HEK293 (cell line): ENCODE results near the gene CIB1.
A peak's percentile ranks its signal among the peaks of the same experiment; 100 is the strongest.

Experiments used
- CTCF ChIA-PET: fragments of 350-600 bp; formaldehyde crosslinking; extraction: SDS; loops from one replicate; lab custom pipeline; 2021; ENCODE audit warnings: antibody characterized with exemption; lab: Yijun Ruan, JAX
- POLR2A ChIA-PET: fragments of 300-600 bp; formaldehyde crosslinking; extraction: SDS; loops from one replicate; lab custom pipeline; 2020; ENCODE audit warnings: antibody characterized with exemption, inconsistent platforms; lab: Yijun Ruan, JAX
- H3K27ac ChIP-seq: fragments of 200-500 bp; sonication (Bioruptor generic); 2 replicates; pipeline ENCODE4 v1.5.1; 2014; ENCODE audit warnings: low read depth, low read length, control low read depth, inconsistent platforms; ENCODE audit errors: extremely low read depth
- H3K36me3 ChIP-seq, 2 experiments: fragments of 200-500 bp in 1 of 2; sonication (Bioruptor generic) in 1 of 2; 1 replicate in 1 of 2; 2 replicates in 1 of 2; pipeline ENCODE4 v1.5.1; 2014 to 2017; ENCODE audit warnings: inconsistent platforms in 2 of 2, low read length in 2 of 2; ENCODE audit not compliant: control insufficient read depth in 2 of 2, insufficient read depth in 1 of 2
- H3K4me1 ChIP-seq: fragments of 200-500 bp; sonication (Bioruptor generic); 2 replicates; pipeline ENCODE4 v1.5.1; 2014; ENCODE audit warnings: mild to moderate bottlenecking, low read length, inconsistent platforms; ENCODE audit not compliant: control insufficient read depth, insufficient read depth
- H3K4me3 ChIP-seq: 2 replicates; pipeline ENCODE4 v1.5.1; 2011; ENCODE audit warnings: low read depth, mild to moderate bottlenecking, control low read depth, low read length, moderate library complexity
- H3K9me3 ChIP-seq: fragments of 200-500 bp; sonication (Bioruptor generic); 2 replicates; pipeline ENCODE4 v1.5.1; 2014; ENCODE audit warnings: low read depth, low read length, inconsistent platforms; ENCODE audit not compliant: control insufficient read depth, insufficient read depth
- ZNF335 ChIP-seq: fragments of 450-650 bp; formaldehyde crosslinking; conservative IDR thresholded peaks from 2 replicates; pipeline ENCODE4 v1.5.1; 2016; ENCODE audit warnings: missing biosample characterization, missing genetic modification characterization
- ZNF394 ChIP-seq: fragments of 450-650 bp; formaldehyde crosslinking; IDR thresholded peaks from 2 replicates; pipeline ENCODE4 v1.5.1; 2016; ENCODE audit warnings: missing biosample characterization, missing genetic modification characterization, mild to moderate bottlenecking, moderate library complexity, borderline replicate concordance
- ZNF433 ChIP-seq: fragments of 450-650 bp; formaldehyde crosslinking; IDR thresholded peaks from 2 replicates; pipeline ENCODE4 v1.5.1; 2016; ENCODE audit warnings: missing biosample characterization, missing genetic modification characterization, low read depth
- ZNF549 ChIP-seq: fragments of 450-650 bp; IDR thresholded peaks from 2 replicates; pipeline ENCODE4 v1.5.1; 2018; ENCODE audit warnings: missing biosample characterization, missing genetic modification characterization, mild to moderate bottlenecking, inconsistent platforms, moderate library complexity
- ZNF600 ChIP-seq: fragments of 450-650 bp; formaldehyde crosslinking; IDR thresholded peaks from 2 replicates; pipeline ENCODE4 v1.5.1; 2016; ENCODE audit warnings: missing biosample characterization, missing genetic modification characterization
- ZNF664 ChIP-seq: fragments of 450-650 bp; formaldehyde crosslinking; IDR thresholded peaks from 2 replicates; pipeline ENCODE4 v1.5.1; 2016; ENCODE audit warnings: missing biosample characterization, missing genetic modification characterization
- ZNF785 ChIP-seq: fragments of 450-650 bp; formaldehyde crosslinking; IDR thresholded peaks from 2 replicates; pipeline ENCODE4 v1.5.1; 2016; ENCODE audit warnings: missing biosample characterization, missing genetic modification characterization

Gene CIB1

DNA sequence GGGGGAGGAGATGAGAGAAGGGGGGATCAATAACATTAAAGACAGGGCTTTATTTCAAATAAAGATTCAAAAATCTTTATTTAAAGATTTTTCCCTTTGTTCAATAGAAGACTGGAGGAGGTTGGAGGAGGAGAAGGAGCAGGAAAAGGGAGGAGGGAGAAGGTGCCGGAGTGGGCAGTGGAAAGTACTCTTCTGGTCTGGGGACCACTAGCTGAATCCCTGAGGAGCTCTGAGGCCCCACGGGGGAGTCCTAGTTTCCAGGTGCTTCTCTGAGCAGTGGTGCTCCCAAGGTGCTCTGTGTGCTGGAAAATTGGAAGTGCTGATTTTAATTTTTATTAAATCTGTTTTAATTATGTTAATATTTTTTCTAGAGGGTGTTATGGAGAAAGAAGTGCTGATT, 52.0 kb downstream of the CIB1 start:
- POLR2A ChIA-PET, result interaction anchor here (0.9 to 1.7 kb wide), 2 partner anchors 20 to 67 kb away, joined by 3 to 9 read pairs; partner anchors contain the start of gene SEMA4B
- Histone ChIP-seq H3K27ac (no peak overlapping the region), H3K4me1 (peaks cover 10% of the 10 kb centered on the region)
- TF ChIP-seq ZNF600 (tag by site-specific recombination) (peak; percentile 18; the same call in 1 of the 2 replicates), ZNF785 (tag by site-specific recombination) (no peak), ZNF664 (tag by site-specific recombination) (no peak), ZNF433 (tag by site-specific recombination) (no peak), ZNF394 (tag by site-specific recombination) (no peak), ZNF549 (no peak), ZNF335 (tag by site-specific recombination) (peak; percentile 45)
- TF ChIP-seq, all 188 proteins: peak for 2
- CTCF ChIA-PET, result interaction anchor here (0.9 to 2.0 kb wide), 3 partner anchors 23 to 40 kb away, joined by 4 to 9 read pairs (median 5); no protein-coding TSS in a partner anchor
- Histone ChIP-seq H3K9me3 (no peaks in the 10 kb centered on the region), H3K36me3 (no peaks in the 10 kb centered on the region), H3K4me3 (no peak overlapping the region)
